HG02885 (cell line): ENCODE results near the gene MMP24OS.
"Not testable (repeated sequence)": the region's sequence is repeated elsewhere in the genome, so short reads cannot be mapped to it uniquely, and the experiment has no call there.

Experiments used
- ATAC-seq: cut with Tn5 transposase; IDR thresholded peaks from one replicate; pipeline ENCODE4 v1.9.1; 2021; ENCODE audit warnings: mild to moderate bottlenecking; ENCODE audit not compliant: unreplicated experiment, poor library complexity

MMP24OS gene

GRCh38 chr20:35260426-35260825 lies 17.5 kb downstream of the MMP24OS start:
- no peak for ATAC-seq

- ATAC-seq: no peak
Measured at GRCh38 chr20:35257175-35257909, 20.6 kb downstream of the MMP24OS start.

GRCh38 chr20:35254448-35254999 lies 23.4 kb downstream of the MMP24OS start:
- ATAC-seq: no peak

- ATAC-seq: no peak
Measured at GRCh38 chr20:35253010-35253409, 24.9 kb downstream of the MMP24OS start.

- ATAC-seq: not testable (repeated sequence)
Measured at GRCh38 chr20:35252598-35252997, 25.3 kb downstream of the MMP24OS start.

GRCh38 chr20:35252037-35252461 lies 25.9 kb downstream of the MMP24OS start:
- no peak for ATAC-seq

- no peak for ATAC-seq
Measured at GRCh38 chr20:35251613-35251940, 26.3 kb downstream of the MMP24OS start.

- no peak for ATAC-seq
Measured at GRCh38 chr20:35248641-35249475, 29.1 kb downstream of the MMP24OS start.

- ATAC-seq: no peak
Measured at GRCh38 chr20:35246723-35247122, 31.2 kb downstream of the MMP24OS start.

GRCh38 chr20:35243986-35244385 lies 33.9 kb downstream of the MMP24OS start:
- ATAC-seq: no peak

GRCh38 chr20:35243317-35243716 lies 34.6 kb downstream of the MMP24OS start:
- ATAC-seq: no peak

- ATAC-seq: no peak
Measured at GRCh38 chr20:35240811-35241293, 37.1 kb downstream of the MMP24OS start.

- ATAC-seq: no peak
Measured at GRCh38 chr20:35240083-35240810, 37.7 kb downstream of the MMP24OS start.

- ATAC-seq: no peak
Measured at GRCh38 chr20:35238735-35239134, 39.2 kb downstream of the MMP24OS start.

GRCh38 chr20:35238170-35238569 lies 39.8 kb downstream of the MMP24OS start:
- ATAC-seq: no peak

- no peak for ATAC-seq
Measured at GRCh38 chr20:35237486-35237885, 40.4 kb downstream of the MMP24OS start.

- no peak for ATAC-seq
Measured at GRCh38 chr20:35235881-35236280, 42.0 kb downstream of the MMP24OS start.

GRCh38 chr20:35232575-35232974 lies 45.3 kb downstream of the MMP24OS start:
- no peak for ATAC-seq

GRCh38 chr20:35226884-35227681 lies 50.8 kb downstream of the MMP24OS start:
- no peak for ATAC-seq
